ENCODE measurements around the gene TSHZ2. TPM values are rescaled to one million over a fixed set of nuclear protein-coding genes. Genes with fewer than 3 reads are reported as not detected.

TSHZ2 gene
- total and polyA plus RNA-seq, 2 donors (not counting 3 experiments of a cell fraction or from before 2014, with no cell fraction given): not detected

DNA sequence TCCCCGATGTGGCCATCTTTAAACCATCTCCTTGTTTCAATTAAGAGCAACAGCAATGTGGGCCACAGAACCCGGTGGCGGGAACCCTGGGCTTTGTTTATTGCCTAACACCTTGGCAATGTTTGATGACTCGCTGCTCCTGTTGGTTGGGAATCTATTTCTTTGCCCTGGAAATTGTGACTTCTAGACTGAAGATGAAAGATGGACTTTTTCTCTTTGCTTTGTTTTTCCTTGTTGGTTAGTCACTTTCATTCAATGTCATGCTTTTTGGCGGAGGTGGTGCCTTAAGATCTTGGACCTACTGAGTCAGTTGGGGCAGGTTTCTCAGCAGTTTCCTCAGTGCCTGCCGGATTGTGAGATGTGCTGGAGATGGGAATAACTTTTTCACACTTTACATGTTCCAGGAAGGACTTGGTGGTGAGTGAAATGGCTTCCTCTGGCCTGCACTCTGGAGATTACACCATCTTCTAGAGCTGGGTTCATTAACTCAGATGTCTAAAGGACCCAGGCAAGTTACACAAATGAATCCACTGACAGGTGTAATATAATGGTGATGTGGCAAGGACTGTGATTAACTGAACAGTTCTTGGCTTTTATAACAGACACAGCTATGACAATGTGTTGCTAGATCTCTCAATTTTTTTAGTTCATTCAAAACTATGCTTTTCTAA is 56.3 kb downstream of the TSHZ2 start:
- intact Hi-C loops (cut with micrococcal nuclease): no loop called here
- H3K79me2 ChIP-seq (ENCODE audit: control insufficient read depth, insufficient read depth, low read length): no peaks in the 10 kb centered on the region
- no peaks in the 10 kb centered on the region for H3K27me3 ChIP-seq (ENCODE audit: control insufficient read depth in 2 of 2, insufficient read depth in 2 of 2, low read length in 2 of 2)
- ChIA-PET POLR2A (no interaction called here), CTCF (no interaction called here)
- no peaks in the 10 kb centered on the region for H3K4me1 ChIP-seq (ENCODE audit: control insufficient read depth, extremely low read depth, insufficient read depth, low read length)
- H3K36me3 ChIP-seq (ENCODE audit: control insufficient read depth in 2 of 2, extremely low read depth in 1 of 2, insufficient read depth in 2 of 2, low read length in 2 of 2): no peaks in the 10 kb centered on the region
- no peaks in the 10 kb centered on the region for H3K9me3 ChIP-seq (replicated peaks; ENCODE audit: control insufficient read depth, insufficient read depth, low read length)
- dilution Hi-C loops (cut with MboI; ENCODE audit: extremely low pct_ligation_motif_present, low sequenced_read_pairs): no loop called here
- TF ChIP-seq GATA2 (IDR thresholded peaks at IDR 0.05; ENCODE audit: insufficient read depth, insufficient read length, low read depth, low read length) (no peak), JUN (IDR thresholded peaks at IDR 0.05; ENCODE audit: borderline replicate concordance, insufficient read depth, insufficient read length, low read depth) (no peak), MAX (IDR thresholded peaks at IDR 0.05; ENCODE audit: insufficient read depth, insufficient read length) (no peak), POLR2AphosphoS5 (IDR thresholded peaks at IDR 0.05; ENCODE audit: insufficient read depth, low read depth, low read length) (no peak)
- H3K4me3 ChIP-seq (replicated peaks in 1 of 3; ENCODE audit: insufficient read depth in 1 of 3, low read depth in 1 of 3, low read length in 3 of 3): no peak overlapping the region
- no peak overlapping the region for H3K4me2 ChIP-seq (ENCODE audit: insufficient read depth, low read length)
- H3K9ac ChIP-seq (replicated peaks; ENCODE audit: extremely low read depth, insufficient read depth, low read length): no peak overlapping the region
- no peak overlapping the region for H2AFZ ChIP-seq (ENCODE audit: low read depth, low read length)
- no peaks in the 10 kb centered on the region for H4K20me1 ChIP-seq (replicated peaks; ENCODE audit: control insufficient read depth, extremely low read depth, insufficient read depth, low read length)
- DNase-seq (ENCODE audit: low read depth, low spot score) (no peak), FAIRE-seq (no peak)
- BruUV-seq (replicated peaks): no TSS peak
- H3K9me1 ChIP-seq (replicated peaks; ENCODE audit: control insufficient read depth, extremely low read depth, insufficient read depth, low read length): no peaks in the 10 kb centered on the region
- H3K27ac ChIP-seq (ENCODE audit: insufficient read depth, low read depth, low read length): no peak overlapping the region

DNA sequence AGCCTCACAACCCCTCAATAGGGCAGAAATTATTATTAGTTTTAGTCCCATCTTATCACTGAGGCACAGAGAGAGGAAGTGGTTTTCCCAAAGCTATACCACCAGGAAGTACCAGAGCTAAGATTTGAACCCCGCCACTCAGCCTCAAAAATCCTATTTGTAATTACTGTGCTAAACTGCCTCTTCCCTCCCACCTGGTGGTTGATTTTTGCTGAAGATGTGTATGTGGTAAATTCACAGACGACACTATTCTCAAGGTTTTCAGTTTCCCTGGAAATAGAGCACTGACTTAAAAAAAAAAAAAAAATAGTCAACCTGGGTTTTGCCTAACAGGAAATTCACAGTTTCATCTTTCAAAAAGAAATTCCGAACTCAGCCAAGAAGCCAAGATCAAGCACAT is 57.9 kb downstream of the TSHZ2 start:
- DNase-seq (ENCODE audit: low read depth, low spot score): no peak
- Histone ChIP-seq H3K79me2 (ENCODE audit: control insufficient read depth, insufficient read depth, low read length) (no peaks in the 10 kb centered on the region), H2AFZ (ENCODE audit: low read depth, low read length) (no peak overlapping the region), H3K27ac (ENCODE audit: insufficient read depth, low read depth, low read length) (no peak overlapping the region), H3K9ac (replicated peaks; ENCODE audit: extremely low read depth, insufficient read depth, low read length) (no peak overlapping the region), H3K27me3 (ENCODE audit: control insufficient read depth in 2 of 2, insufficient read depth in 2 of 2, low read length in 2 of 2) (no peaks in the 10 kb centered on the region), H3K4me2 (ENCODE audit: insufficient read depth, low read length) (no peak overlapping the region), H3K9me3 (replicated peaks; ENCODE audit: control insufficient read depth, insufficient read depth, low read length) (no peaks in the 10 kb centered on the region), H3K9me1 (replicated peaks; ENCODE audit: control insufficient read depth, extremely low read depth, insufficient read depth, low read length) (no peaks in the 10 kb centered on the region), H3K4me3 (replicated peaks in 1 of 3; ENCODE audit: insufficient read depth in 1 of 3, low read depth in 1 of 3, low read length in 3 of 3) (no peak overlapping the region), H3K36me3 (ENCODE audit: control insufficient read depth in 2 of 2, extremely low read depth in 1 of 2, insufficient read depth in 2 of 2, low read length in 2 of 2) (no peaks in the 10 kb centered on the region), H3K4me1 (ENCODE audit: control insufficient read depth, extremely low read depth, insufficient read depth, low read length) (no peaks in the 10 kb centered on the region), H4K20me1 (replicated peaks; ENCODE audit: control insufficient read depth, extremely low read depth, insufficient read depth, low read length) (no peaks in the 10 kb centered on the region)
- TF ChIP-seq FOS (IDR thresholded peaks at IDR 0.05; ENCODE audit: borderline replicate concordance, insufficient read depth, low read length) (no peak), MAX (IDR thresholded peaks at IDR 0.05; ENCODE audit: insufficient read depth, insufficient read length) (no peak), POLR2AphosphoS5 (IDR thresholded peaks at IDR 0.05; ENCODE audit: insufficient read depth, low read depth, low read length) (no peak), GATA2 (IDR thresholded peaks at IDR 0.05; ENCODE audit: insufficient read depth, insufficient read length, low read depth, low read length) (no peak), POLR2A (IDR thresholded peaks at IDR 0.05; ENCODE audit: low read depth, low read length) (no peak), JUN (IDR thresholded peaks at IDR 0.05; ENCODE audit: borderline replicate concordance, insufficient read depth, insufficient read length, low read depth) (no peak), MYC (IDR thresholded peaks at IDR 0.05; ENCODE audit: low read depth, low read length) (no peak), EZH2 (IDR thresholded peaks at IDR 0.05; ENCODE audit: borderline replicate concordance, low read depth, low read length, severe bottlenecking) (no peak)
- TF ChIP-seq, protein P1, sequence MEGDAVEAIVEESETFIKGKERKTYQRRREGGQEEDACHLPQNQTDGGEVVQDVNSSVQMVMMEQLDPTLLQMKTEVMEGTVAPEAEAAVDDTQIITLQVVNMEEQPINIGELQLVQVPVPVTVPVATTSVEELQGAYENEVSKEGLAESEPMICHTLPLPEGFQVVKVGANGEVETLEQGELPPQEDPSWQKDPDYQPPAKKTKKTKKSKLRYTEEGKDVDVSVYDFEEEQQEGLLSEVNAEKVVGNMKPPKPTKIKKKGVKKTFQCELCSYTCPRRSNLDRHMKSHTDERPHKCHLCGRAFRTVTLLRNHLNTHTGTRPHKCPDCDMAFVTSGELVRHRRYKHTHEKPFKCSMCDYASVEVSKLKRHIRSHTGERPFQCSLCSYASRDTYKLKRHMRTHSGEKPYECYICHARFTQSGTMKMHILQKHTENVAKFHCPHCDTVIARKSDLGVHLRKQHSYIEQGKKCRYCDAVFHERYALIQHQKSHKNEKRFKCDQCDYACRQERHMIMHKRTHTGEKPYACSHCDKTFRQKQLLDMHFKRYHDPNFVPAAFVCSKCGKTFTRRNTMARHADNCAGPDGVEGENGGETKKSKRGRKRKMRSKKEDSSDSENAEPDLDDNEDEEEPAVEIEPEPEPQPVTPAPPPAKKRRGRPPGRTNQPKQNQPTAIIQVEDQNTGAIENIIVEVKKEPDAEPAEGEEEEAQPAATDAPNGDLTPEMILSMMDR (IDR thresholded peaks at IDR 0.05; ENCODE audit: extremely low read depth in 1 of 2, insufficient read depth in 1 of 2, low read depth in 1 of 2, low read length in 2 of 2): no peak
- BruUV-seq (replicated peaks): no TSS peak
- POLR2A ChIA-PET: no interaction called here
- dilution Hi-C loops (cut with MboI; ENCODE audit: extremely low pct_ligation_motif_present, low sequenced_read_pairs): no loop called here
- no peak for FAIRE-seq
- CTCF ChIA-PET: no interaction called here
- intact Hi-C loops (cut with micrococcal nuclease): no loop called here
